C1 segment of cervical spinal cord (tissue), 14 donors: Measurements from ENCODE around the gene APC2.
"Not testable (repeated sequence)": the region's sequence is repeated elsewhere in the genome, so short reads cannot be mapped to it uniquely, and the experiment has no call there.

Experiments
- DNase-seq, 14 donors: peaks; one replicate each; lab custom pipeline; 2025; lab: John Stamatoyannopoulos, UW

The APC2 gene

GRCh38 chr19:1510442-1510806, 60.5 kb downstream of the APC2 start:
- DNase-seq, result no peak

GRCh38 chr19:1510807-1511206, 60.9 kb downstream of the APC2 start:
- no peak for DNase-seq

GRCh38 chr19:1511318-1512317, 61.7 kb downstream of the APC2 start:
- DNase-seq, result no peak

GRCh38 chr19:1512671-1513498, 63.0 kb downstream of the APC2 start, which contains the start of gene ADAMTSL5:
Gene ADAMTSL5, minus strand, starts transcription at chr19:1513019. Its CDS starts 2,076 bp downstream, at chr19:1510943.
- no peak for DNase-seq

GRCh38 chr19:1513499-1514294, 63.8 kb downstream of the APC2 start:
- DNase-seq, result no peak

- DNase-seq, result no peak
Measured at GRCh38 chr19:1514295-1514661, 64.4 kb downstream of the APC2 start.

- no peak for DNase-seq
Measured at GRCh38 chr19:1514986-1515721, 65.2 kb downstream of the APC2 start.

GRCh38 chr19:1516395-1516753, 66.5 kb downstream of the APC2 start:
- DNase-seq, result no peak

GRCh38 chr19:1518471-1518870, 68.5 kb downstream of the APC2 start:
- no peak for DNase-seq

GRCh38 chr19:1519802-1520201, 69.9 kb downstream of the APC2 start:
- DNase-seq, result not testable (repeated sequence)

GRCh38 chr19:1520203-1520780, 70.4 kb downstream of the APC2 start:
- DNase-seq, result no peak

GRCh38 chr19:1521636-1522035, 71.7 kb downstream of the APC2 start:
- peak in 11 of 14 donors; percentile 4 to 88 (median 53) for DNase-seq

- DNase-seq, result no peak
Measured at GRCh38 chr19:1522061-1522460, 72.1 kb downstream of the APC2 start.

GRCh38 chr19:1522838-1523237, 72.9 kb downstream of the APC2 start:
- peak in 1 of 14 donors; percentile 79 for DNase-seq
